Right atrium auricular region (tissue), 2 donors: Measurements from ENCODE around the gene LIG4. TPM values are rescaled to one million over a fixed set of nuclear protein-coding genes. Genes with fewer than 3 reads are reported as not detected.
A peak's percentile ranks its signal among the peaks of the same experiment; 100 is the strongest.
"Not testable (repeated sequence)": the region's sequence is repeated elsewhere in the genome, so short reads cannot be mapped to it uniquely, and the experiment has no call there.

ENCODE experiments used
- DNase-seq: peaks from one replicate; pipeline ENCODE4 v3.0.0-alpha.2; 2019; ENCODE audit warnings: low spot score
- H3K27ac ChIP-seq, 2 donors: fragments of 200-600 bp; sonication (generic); 1 replicate in 1 of 2; 2 replicates in 1 of 2; pipeline ENCODE4 v1.5.1; 2016 to 2019
- H3K27me3 ChIP-seq, 2 donors: fragments of 200-600 bp; sonication (generic); one replicate each; pipeline versions ENCODE4 v1.5.1 to v1.6.0; 2017 to 2019
- H3K36me3 ChIP-seq: fragments of 200-600 bp; sonication (generic); one replicate; pipeline ENCODE4 v1.5.1; 2016
- H3K4me1 ChIP-seq, 2 donors: fragments of 200-600 bp; sonication (generic); one replicate each; pipeline versions ENCODE4 v1.5.1 to v1.6.0; 2017 to 2019
- H3K4me3 ChIP-seq, 2 donors: fragments of 200-600 bp; sonication (generic); 1 replicate in 1 of 2; 2 replicates in 1 of 2; pipeline ENCODE4 v1.5.1; 2017 to 2019; ENCODE audit warnings: mild to moderate bottlenecking in 1 of 2, moderate library complexity in 1 of 2
- H3K9me3 ChIP-seq, 2 donors: fragments of 200-600 bp; sonication (generic); one replicate each; pipeline ENCODE4 v1.5.1; 2019
- CTCF ChIP-seq, 2 donors: fragments of 200-600 bp; sonication (generic); IDR thresholded peaks; one replicate each; pipeline ENCODE4 v1.5.1; 2019; ENCODE audit warnings: antibody characterized with exemption in 2 of 2
- total RNA-seq, 2 donors: library from RNA; depleted of rRNA; stranded (reverse); fragments of >200 nt; gene quantifications; one replicate each; pipeline ENCODE4 v1.1.0, GENCODE V29; 2016

Gene LIG4
- total RNA-seq, 2 donors from 2014 or later, result 9.2 to 11.3 TPM

DNA sequence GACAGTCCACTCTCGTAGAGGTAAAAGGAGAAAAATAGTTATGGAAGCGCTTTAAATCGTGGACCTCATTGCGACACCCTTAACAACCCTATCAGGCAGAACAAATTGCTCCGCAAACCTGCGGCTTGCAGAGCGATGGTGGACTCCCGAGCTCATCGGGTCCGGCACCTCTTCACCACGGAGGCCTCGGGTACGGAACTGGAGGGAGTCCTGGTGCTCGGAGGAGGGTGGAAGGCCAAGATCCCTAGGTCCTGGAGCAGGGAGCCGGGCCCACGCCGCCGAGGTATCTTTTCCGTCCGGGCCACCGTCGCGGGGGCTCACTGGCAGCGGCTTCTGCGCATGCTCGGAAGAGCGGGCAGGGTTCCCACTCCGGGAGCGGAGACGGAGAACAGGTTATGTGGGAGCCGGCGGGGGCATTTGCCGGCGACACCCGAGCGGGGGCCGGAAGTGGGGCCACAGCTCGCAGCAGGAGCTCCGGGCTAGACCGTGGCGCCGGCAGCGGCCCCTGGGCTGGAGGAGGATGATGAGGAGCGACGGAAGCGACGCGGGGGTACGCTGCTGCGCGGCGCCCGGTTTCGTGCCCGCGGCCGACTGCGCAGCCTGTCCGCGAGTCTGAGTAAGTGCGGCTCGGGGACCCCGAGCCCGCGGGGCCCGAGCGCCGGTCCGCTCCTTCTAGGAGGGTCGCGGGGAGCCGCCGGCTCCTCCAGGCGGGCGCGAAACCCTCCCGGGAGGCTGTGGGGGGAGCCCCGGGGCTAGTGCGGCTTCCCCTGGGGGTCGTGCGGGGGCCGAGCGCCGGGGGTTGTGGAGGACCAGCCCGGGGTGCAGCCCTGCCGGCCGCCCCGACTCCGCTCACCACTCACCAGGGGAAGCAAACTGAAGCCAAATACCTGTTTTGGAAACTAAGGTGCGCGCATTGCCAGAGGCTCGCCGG lies 3.0 kb upstream of the LIG4 start, which contains the start of gene ABHD13:
TSS of gene ABHD13 (plus strand) at position 349 of the 931 bp plus-strand sequence. CDS start 10,827 bp downstream, outside the sequence.
- Histone ChIP-seq H3K9me3 (no peaks in the 10 kb centered on the region), H3K4me3 (peak within 1 kb of the TSS; percentile 94 to 100), H3K27ac (peak within 1 kb of the TSS; percentile 86 to 91), H3K27me3 (no peaks in the 10 kb centered on the region), H3K4me1 (peaks cover 0 to 62% of the 10 kb centered on the region in 2 donors), H3K36me3 (no peaks in the 10 kb centered on the region)
- peak; percentile 91 for DNase-seq
- TF ChIP-seq CTCF (IDR thresholded peaks at IDR 0.05), result no peak

DNA sequence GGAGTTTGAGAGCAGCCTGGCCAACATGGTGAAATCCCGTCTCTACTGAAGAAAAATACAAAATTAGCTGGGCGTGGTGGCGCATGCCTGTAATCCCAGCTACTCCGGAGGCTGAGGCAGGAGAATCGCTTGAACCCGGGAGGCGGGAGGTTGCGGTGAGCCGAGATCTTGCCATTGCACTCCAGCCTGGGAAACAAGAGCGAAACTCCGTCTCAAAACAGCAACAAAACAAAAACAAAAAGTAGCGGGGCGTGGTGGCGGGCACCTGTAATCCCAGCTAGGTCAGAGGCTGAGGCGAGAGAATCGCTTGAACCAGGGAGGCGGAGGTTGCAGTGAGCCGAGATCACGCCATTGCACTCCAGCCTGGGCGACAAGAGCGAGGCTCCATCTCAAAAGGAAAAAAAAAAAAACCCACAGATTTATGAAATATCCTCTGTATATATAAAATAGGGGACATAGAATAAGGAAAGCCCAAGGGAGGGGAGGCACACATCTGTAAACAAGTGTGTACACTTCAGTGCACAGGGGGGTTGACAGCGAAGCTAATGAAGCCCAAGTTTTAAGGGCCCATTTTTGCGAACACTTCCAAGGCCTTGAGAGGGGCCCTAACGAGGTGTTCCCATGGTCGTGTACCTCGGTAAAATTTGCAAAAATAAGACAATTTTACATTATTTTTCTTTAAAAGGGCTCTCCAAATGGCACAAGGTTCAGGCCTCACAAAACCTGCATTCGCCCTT lies 2.1 kb upstream of the LIG4 start:
- H3K27ac ChIP-seq, result peak overlapping the region; percentile 86 to 91
- H3K36me3 ChIP-seq, DNase-seq: not testable (repeated sequence)

DNA sequence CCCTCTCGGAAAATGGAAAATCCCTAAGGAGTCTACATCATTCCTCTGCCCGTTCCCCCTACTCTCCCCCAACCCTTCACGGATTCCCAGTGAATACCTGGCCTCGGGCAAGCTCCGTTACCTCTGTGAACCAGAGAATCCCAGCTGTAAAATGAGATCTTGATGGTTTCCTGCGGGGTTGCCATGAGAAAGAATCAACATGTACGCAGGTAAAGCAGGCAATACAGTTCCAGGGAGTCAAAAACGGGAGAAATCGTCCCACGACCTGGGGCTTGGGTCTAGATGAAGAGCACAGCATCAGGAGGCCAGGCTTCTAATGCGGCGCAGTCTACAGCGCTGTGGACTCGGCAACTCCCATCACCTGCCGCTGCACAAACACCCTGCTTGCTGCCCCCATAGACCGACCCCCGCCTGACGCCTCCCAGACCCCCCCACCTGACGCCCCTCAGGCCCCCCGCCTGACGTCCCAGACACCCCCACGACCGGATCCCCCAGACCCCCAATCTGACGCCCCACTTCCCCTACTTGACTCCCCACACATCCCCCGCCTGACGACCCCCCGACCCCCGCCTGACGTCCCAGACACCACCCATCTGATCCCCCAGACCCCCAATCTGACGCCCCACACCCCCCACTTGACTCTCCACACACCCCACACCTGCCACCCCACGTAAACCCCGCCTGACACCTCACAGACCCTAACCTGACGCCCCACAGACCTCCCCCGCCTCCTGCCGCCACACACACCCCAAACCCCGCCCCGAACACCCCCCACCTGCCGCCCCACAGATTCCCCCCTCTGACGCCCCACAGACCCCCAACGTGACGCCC lies 680 bp downstream of the LIG4 start:
- peaks cover 0 to 39% of the 10 kb centered on the region in 2 donors for H3K4me1 ChIP-seq
- H3K36me3 ChIP-seq, result peaks cover 13% of the 10 kb centered on the region
- no peaks in the 10 kb centered on the region for H3K27me3 ChIP-seq
- H3K27ac ChIP-seq, result peak overlapping the region; percentile 64 to 69
- H3K9me3 ChIP-seq, result no peaks in the 10 kb centered on the region
- DNase-seq, result no peak
- peak overlapping the region; percentile 47 to 61 for H3K4me3 ChIP-seq
- no peak for TF ChIP-seq CTCF (IDR thresholded peaks at IDR 0.05)

More for the DNA sequence above, 2.1 kb upstream of the LIG4 start:
- not testable (repeated sequence) for H3K9me3 ChIP-seq, H3K27me3 ChIP-seq
- peak overlapping the region; percentile 94 to 100 for H3K4me3 ChIP-seq
- peaks cover 0 to 59% of the 10 kb centered on the region in 2 donors for H3K4me1 ChIP-seq

GRCh38 chr13:108213946-108214345 lies 1.4 kb downstream of the LIG4 start:
- Histone ChIP-seq H3K9me3 (no peaks in the 10 kb centered on the region), H3K4me1 (peaks cover 0 to 32% of the 10 kb centered on the region in 2 donors), H3K27me3 (no peaks in the 10 kb centered on the region), H3K27ac (peak overlapping the region in 1 of 2 donors; percentile 64), H3K36me3 (peaks cover 19% of the 10 kb centered on the region), H3K4me3 (no peak overlapping the region)
- no peak for DNase-seq
- TF ChIP-seq CTCF (IDR thresholded peaks at IDR 0.05), result no peak

DNA sequence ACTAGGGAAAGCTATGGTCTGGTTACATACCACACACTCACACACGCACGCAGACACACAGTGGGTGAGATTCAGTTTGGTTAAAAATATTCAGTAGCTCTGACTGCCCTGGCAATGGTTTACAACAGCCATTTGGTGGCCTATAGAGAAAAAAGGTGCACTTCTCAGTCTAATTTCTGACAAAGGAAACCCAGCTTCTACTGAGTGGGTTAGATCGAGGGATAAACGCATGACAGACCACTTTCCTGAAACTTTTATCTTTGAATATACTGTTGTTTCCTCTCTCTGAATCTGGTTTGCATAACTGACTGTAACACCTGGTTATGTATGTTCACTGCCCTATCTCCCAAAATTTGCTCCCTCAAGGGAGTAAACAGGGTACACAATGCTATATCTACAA lies 2.5 kb downstream of the LIG4 start:
- TF ChIP-seq CTCF (IDR thresholded peaks at IDR 0.05), result no peak
- H3K27me3 ChIP-seq, result no peaks in the 10 kb centered on the region
- H3K27ac ChIP-seq, result no peak overlapping the region
- peaks cover 0 to 31% of the 10 kb centered on the region in 2 donors for H3K4me1 ChIP-seq
- no peak for DNase-seq
- H3K4me3 ChIP-seq, result no peak overlapping the region
- no peaks in the 10 kb centered on the region for H3K9me3 ChIP-seq
- H3K36me3 ChIP-seq, result peaks cover 19% of the 10 kb centered on the region
